Gastrocnemius medialis (tissue), 4 donors: ENCODE measurements around the gene ISG15. TPM values are rescaled to one million over a fixed set of nuclear protein-coding genes. Genes with fewer than 3 reads are reported as not detected.
A peak's percentile ranks its signal among the peaks of the same experiment; 100 is the strongest.

Experiments used
- ATAC-seq, 2 donors: fragments of 150-250 bp; one replicate each; pipeline ENCODE4 v1.9.1; 2016
- DNase-seq, 2 donors: peaks; one replicate each; pipeline ENCODE4 v3.0.0-alpha.2; 2019
- H3K27ac ChIP-seq, 4 donors: fragments of 200-600 bp; sonication (generic); 1 replicate in 1 of 4; 2 replicates in 3 of 4; pipeline ENCODE4 v1.5.1; 2016 to 2018; ENCODE audit warnings: mild to moderate bottlenecking in 2 of 4, moderate library complexity in 1 of 4
- H3K27me3 ChIP-seq, 3 donors: fragments of 200-600 bp; sonication (generic) in 2 of 3; 1 replicate in 1 of 3; 2 replicates in 2 of 3; pipeline versions ENCODE4 v1.5.1 to v1.6.0; 2016 to 2019; ENCODE audit warnings: mild to moderate bottlenecking in 1 of 3, moderate library complexity in 1 of 3
- H3K36me3 ChIP-seq, 2 donors: fragments of 200-600 bp; sonication (generic) in 1 of 2; one replicate each; pipeline ENCODE4 v1.5.1; 2017 to 2018
- H3K4me1 ChIP-seq, 2 donors: fragments of 200-600 bp; sonication (generic) in 1 of 2; one replicate each; pipeline ENCODE4 v1.5.1; 2016 to 2017; ENCODE audit warnings: mild to moderate bottlenecking in 2 of 2
- H3K4me3 ChIP-seq, 4 donors: fragments of 200-600 bp; sonication (generic) in 3 of 4; 1 replicate in 1 of 4; 2 replicates in 3 of 4; pipeline ENCODE4 v1.5.1; 2016 to 2019; ENCODE audit warnings: mild to moderate bottlenecking in 2 of 4
- H3K9me3 ChIP-seq, 3 donors: fragments of 200-600 bp; sonication (generic) in 2 of 3; 1 replicate in 1 of 3; 2 replicates in 2 of 3; pipeline ENCODE4 v1.5.1; 2016 to 2019
- CTCF ChIP-seq, 5 experiments: fragments of 450-650 bp in 3 of 5; fragments of 200-600 bp in 2 of 5; sonication (generic) in 2 of 5; IDR thresholded peaks in 4 of 5; conservative IDR thresholded peaks in 1 of 5; 1 replicate in 4 of 5; 2 replicates in 1 of 5; pipeline ENCODE4 v1.5.1; 2016 to 2019; ENCODE audit warnings: antibody characterized with exemption in 5 of 5, mild to moderate bottlenecking in 3 of 5, moderate library complexity in 3 of 5
- POLR2A ChIP-seq, 2 donors: fragments of 450-650 bp; IDR thresholded peaks; one replicate each; pipeline ENCODE4 v1.6.1; 2017; ENCODE audit warnings: antibody characterized with exemption in 2 of 2, mild to moderate bottlenecking in 2 of 2, moderate library complexity in 2 of 2
- in situ Hi-C, 4 donors: fragments of 200-750 bp; cut with MboI; loops; one replicate each; pipeline versions ENCODE4 v1.15.0 to v1.8.0; 2017; ENCODE audit warnings: low sequenced_read_pairs in 4 of 4
- intact Hi-C: fragments of 100-400 bp; cut with DNase I; formaldehyde crosslinking; loops from one replicate; pipeline ENCODE4 v1.15.1; 2023; ENCODE audit warnings: low total_unique reads
- total RNA-seq, 4 donors: library from RNA; depleted of rRNA; stranded (reverse); fragments of >200 nt; gene quantifications; one replicate each; pipeline versions ENCODE4 v1.1.0 to v1.2.3, GENCODE V29; 2016

The ISG15 gene
- total RNA-seq, 4 donors from 2014 or later = 4.3 to 37.6 (median 10.2) TPM

- no peak for DNase-seq
- Histone ChIP-seq H3K9me3 (no peaks in the 10 kb centered on the region), H3K27ac (peak overlapping the region; percentile 100), H3K4me3 (peak overlapping the region; percentile 57 to 65 (median 58)), H3K36me3 (no peaks in the 10 kb centered on the region), H3K27me3 (peaks cover 0 to 2% (median 0%) of the 10 kb centered on the region in 3 donors), H3K4me1 (peaks cover 29 to 48% of the 10 kb centered on the region in 2 donors)
- in situ Hi-C loops = loop anchor here in 2 of 4 donors (10.0 kb wide), 1 partner anchor 85 kb away; no protein-coding TSS in a partner anchor
- ATAC-seq = no peak
- TF ChIP-seq POLR2A (IDR thresholded peaks at IDR 0.05) (no peak), CTCF (IDR thresholded peaks at IDR 0.05 in 4 of 5, conservative IDR thresholded peaks at IDR 0.05 in 1 of 5) (no peak)
- intact Hi-C loops = loop anchor here (5.0 kb wide), 1 partner anchor 368 kb away; the partner anchor contains the start of gene DVL1
Measured at GRCh38 chr1:979744-980072, 33.6 kb upstream of the ISG15 start.

DNA sequence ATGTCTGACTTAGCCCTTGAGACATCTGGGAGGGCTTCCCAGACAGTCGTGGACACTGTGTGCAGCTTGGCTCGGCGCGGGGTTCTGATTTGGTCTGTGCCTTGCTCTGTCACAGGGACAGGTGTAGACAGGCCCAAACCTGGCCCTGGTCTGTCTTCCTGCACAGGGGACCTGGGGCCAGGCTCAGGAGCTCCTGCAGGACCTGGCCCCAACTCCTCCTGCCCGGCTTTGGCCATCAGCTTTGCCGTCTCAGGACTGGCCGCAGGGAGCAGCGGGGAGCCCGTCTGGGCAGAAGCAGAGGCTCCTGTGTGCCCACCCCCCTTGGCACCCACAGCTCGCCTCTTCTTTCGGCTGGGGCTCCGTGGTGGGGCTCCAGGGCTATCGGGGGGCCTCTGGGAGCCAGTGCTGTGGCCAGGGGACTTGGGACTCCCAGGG, 33.1 kb upstream of the ISG15 start:
- peak; percentile 16 to 21 for ATAC-seq
- intact Hi-C loops = loop anchor here (5.0 kb wide), 1 partner anchor 367 kb away; the partner anchor contains the start of gene DVL1

GRCh38 chr1:980602-981395, 32.5 kb upstream of the ISG15 start:
- ATAC-seq (peak; percentile 39), DNase-seq (peak; percentile 95 to 98)
- in situ Hi-C loops = loop anchor here in 2 of 4 donors (10.0 kb wide), 1 partner anchor 84 kb away; no protein-coding TSS in a partner anchor
- Histone ChIP-seq H3K4me3 (peak overlapping the region; percentile 58 to 67 (median 62)), H3K27ac (peak overlapping the region; percentile 100), H3K9me3 (no peaks in the 10 kb centered on the region), H3K4me1 (peaks cover 29 to 44% of the 10 kb centered on the region in 2 donors), H3K36me3 (no peaks in the 10 kb centered on the region), H3K27me3 (no peaks in the 10 kb centered on the region)
- intact Hi-C loops = loop anchor here (5.0 kb wide), 1 partner anchor 367 kb away; the partner anchor contains the start of gene DVL1
- TF ChIP-seq POLR2A (IDR thresholded peaks at IDR 0.05) = peak; percentile 95
- peak in 2 of 5 experiments; percentile 16 to 25 for TF ChIP-seq CTCF (IDR thresholded peaks at IDR 0.05 in 4 of 5, conservative IDR thresholded peaks at IDR 0.05 in 1 of 5)

More for the DNA sequence above, 33.1 kb upstream of the ISG15 start:
- peak overlapping the region; percentile 54 to 67 (median 62) for H3K4me3 ChIP-seq
- H3K27me3 ChIP-seq = no peaks in the 10 kb centered on the region
- DNase-seq = peak; percentile 75 to 91
- no peaks in the 10 kb centered on the region for H3K36me3 ChIP-seq
- in situ Hi-C loops = loop anchor here in 2 of 4 donors (10.0 kb wide), 1 partner anchor 85 kb away; no protein-coding TSS in a partner anchor
- TF ChIP-seq POLR2A (IDR thresholded peaks at IDR 0.05) = no peak
- TF ChIP-seq CTCF (IDR thresholded peaks at IDR 0.05 in 4 of 5, conservative IDR thresholded peaks at IDR 0.05 in 1 of 5) = no peak
- peak overlapping the region; percentile 100 for H3K27ac ChIP-seq
- H3K4me1 ChIP-seq = peaks cover 29 to 48% of the 10 kb centered on the region in 2 donors
- no peaks in the 10 kb centered on the region for H3K9me3 ChIP-seq

DNA sequence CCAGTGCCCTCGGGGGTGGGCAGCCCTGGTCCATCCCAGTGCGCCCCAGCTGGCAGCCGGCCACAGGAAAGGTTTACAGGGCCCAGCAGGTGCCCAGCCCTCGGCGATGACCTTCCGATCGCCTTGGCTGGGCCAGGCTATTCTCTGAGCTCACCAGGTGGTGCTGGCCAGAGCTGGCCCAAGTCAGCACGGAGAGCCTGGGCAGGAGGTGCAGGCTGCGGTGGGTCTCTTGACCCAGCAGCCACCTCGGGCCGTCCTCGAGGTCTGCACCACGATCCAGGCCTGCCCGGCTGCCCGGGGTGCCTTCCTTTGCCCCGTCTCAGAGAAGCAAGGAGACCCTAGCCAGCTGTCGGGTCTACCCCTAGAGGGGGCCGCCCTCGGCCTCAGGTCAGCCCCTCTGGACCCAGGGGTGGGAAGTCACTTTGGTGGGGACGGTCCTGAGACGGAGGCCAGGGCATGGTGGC, 31.8 kb upstream of the ISG15 start:
- in situ Hi-C loops (loop anchor here in 2 of 4 donors (10.0 kb wide), 1 partner anchor 83 kb away; no protein-coding TSS in a partner anchor), intact Hi-C loops (loop anchor here (5.0 kb wide), 1 partner anchor 366 kb away; the partner anchor contains the start of gene DVL1)
- Histone ChIP-seq H3K9me3 (no peaks in the 10 kb centered on the region), H3K36me3 (no peaks in the 10 kb centered on the region), H3K4me1 (peaks cover 29 to 38% of the 10 kb centered on the region in 2 donors), H3K27me3 (no peaks in the 10 kb centered on the region), H3K4me3 (peak overlapping the region; percentile 58 to 65 (median 62)), H3K27ac (peak overlapping the region; percentile 100)
- ATAC-seq (peak; percentile 4 to 12), DNase-seq (peak in 1 of 2 donors; percentile 77)
- TF ChIP-seq CTCF (IDR thresholded peaks at IDR 0.05 in 4 of 5, conservative IDR thresholded peaks at IDR 0.05 in 1 of 5) = no peak
